ENCODE results near the gene DNASE1L1.
A peak's percentile ranks its signal among the peaks of the same experiment; 100 is the strongest.
"Not testable (repeated sequence)": the region's sequence is repeated elsewhere in the genome, so short reads cannot be mapped to it uniquely, and the experiment has no call there.

The DNASE1L1 gene

DNA sequence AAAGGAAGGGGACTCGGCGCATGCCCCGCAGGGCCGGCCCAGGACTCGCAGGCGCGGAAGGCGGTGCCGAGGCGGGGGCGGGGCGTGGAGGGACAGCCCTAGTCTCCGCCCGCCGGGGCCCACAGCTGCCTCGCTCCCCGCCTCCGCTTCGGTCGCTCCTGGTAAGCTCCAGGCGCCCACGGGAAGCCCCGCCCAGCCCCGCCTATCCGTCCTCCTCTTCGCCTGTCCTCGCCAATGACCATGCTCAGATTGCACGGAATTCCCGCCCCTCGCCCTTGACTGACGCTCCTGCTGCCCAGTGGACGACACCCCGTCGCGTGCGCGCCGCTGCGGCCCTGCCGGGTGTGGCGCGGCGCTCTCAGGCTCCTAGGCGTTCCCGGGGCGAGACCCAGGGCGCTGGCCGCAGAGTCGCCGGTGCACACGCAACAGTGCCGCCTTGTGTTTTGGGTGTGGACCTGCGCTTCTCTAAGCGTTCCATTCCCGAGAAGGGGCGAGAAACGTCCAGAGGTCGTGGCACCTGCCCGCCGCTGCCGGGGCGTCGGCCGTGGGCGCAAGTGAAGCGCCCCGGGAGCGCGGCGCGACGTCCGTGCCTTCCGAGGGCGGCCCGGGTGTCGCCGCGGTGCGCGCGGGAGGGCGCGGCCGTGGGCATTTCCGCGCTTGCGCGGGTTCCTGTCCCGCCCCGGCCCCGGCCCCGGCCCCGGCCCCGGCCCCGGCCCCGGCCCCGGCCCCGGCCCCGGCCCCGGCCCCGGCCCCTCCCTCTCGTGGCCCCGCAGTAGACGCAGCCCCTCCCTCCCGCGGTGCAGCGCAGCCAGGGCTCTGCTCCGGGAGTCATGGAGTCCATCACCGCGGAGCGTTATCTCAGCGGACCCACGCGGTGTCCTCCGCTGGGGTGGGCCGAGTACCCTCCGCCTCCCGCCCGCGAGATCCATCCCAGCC, 19.0 kb downstream of the DNASE1L1 start:
- not testable (repeated sequence) for H3K9me3 ChIP-seq (ENCODE audit: control insufficient read depth in 1 of 2, low read length in 2 of 2); H3K27me3 ChIP-seq (ENCODE audit: low read depth, low read length); H3K27ac ChIP-seq (ENCODE audit: low read length); H3K4me1 ChIP-seq (ENCODE audit: control insufficient read depth in 1 of 2, insufficient read depth in 2 of 2, low read length in 2 of 2); H3K36me3 ChIP-seq (ENCODE audit: control insufficient read depth in 1 of 2, insufficient read depth in 2 of 2, low read length in 2 of 2); H3K4me3 ChIP-seq (ENCODE audit: low read depth in 1 of 2, low read length in 2 of 2)

DNA sequence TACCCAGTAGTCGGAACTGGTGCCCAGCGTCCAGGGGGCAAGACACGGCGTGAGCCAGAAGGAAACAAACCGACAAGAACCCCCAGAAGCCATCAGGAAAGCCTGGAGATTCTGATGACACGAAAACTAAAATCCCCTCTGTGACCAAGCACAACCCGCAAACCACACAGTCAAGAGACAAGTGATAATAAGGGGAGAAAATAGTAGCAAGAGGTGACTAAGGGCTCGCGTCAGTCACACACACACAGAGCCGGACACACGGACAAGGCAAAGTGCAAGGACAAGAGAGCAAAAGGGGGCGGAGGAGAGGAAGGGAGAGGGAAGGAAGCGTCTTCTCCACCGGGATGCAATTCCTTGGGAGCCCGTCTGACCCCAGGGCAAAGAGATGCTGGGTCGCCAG, 20.4 kb downstream of the DNASE1L1 start:
- H3K4me3 ChIP-seq (ENCODE audit: low read depth in 1 of 2, low read length in 2 of 2); H3K4me1 ChIP-seq (ENCODE audit: control insufficient read depth in 1 of 2, insufficient read depth in 2 of 2, low read length in 2 of 2); H3K36me3 ChIP-seq (ENCODE audit: control insufficient read depth in 1 of 2, insufficient read depth in 2 of 2, low read length in 2 of 2); H3K9me3 ChIP-seq (ENCODE audit: control insufficient read depth in 1 of 2, low read length in 2 of 2); H3K27me3 ChIP-seq (ENCODE audit: low read depth, low read length); H3K27ac ChIP-seq (ENCODE audit: low read length): not testable (repeated sequence)

DNA sequence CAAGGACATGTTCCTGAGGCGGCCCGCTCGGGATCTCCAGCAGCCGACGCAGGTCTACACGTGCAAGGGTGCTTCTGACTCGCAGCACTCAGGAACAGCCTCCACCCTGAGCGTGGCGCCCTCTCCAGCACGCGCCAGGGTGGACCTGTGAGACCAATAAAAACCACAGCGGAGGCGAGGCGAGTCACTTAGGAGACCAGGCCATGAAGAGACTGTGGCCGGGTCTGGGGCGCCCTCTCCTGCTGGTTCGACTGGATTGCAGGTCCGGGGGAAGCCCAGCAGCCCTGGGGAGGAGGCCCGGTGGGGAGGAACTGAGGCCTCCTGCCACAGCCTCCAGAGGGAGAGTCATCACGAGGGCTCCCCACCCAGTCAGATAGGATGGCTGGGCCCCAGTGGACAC, 21.0 kb downstream of the DNASE1L1 start:
- not testable (repeated sequence) for H3K27ac ChIP-seq (ENCODE audit: low read length); H3K36me3 ChIP-seq (ENCODE audit: control insufficient read depth in 1 of 2, insufficient read depth in 2 of 2, low read length in 2 of 2); H3K9me3 ChIP-seq (ENCODE audit: control insufficient read depth in 1 of 2, low read length in 2 of 2); H3K4me3 ChIP-seq (ENCODE audit: low read depth in 1 of 2, low read length in 2 of 2); H3K4me1 ChIP-seq (ENCODE audit: control insufficient read depth in 1 of 2, insufficient read depth in 2 of 2, low read length in 2 of 2); H3K27me3 ChIP-seq (ENCODE audit: low read depth, low read length)

- Histone ChIP-seq H3K27me3 (ENCODE audit: low read depth, low read length) (no peaks in the 10 kb centered on the region), H3K9me3 (ENCODE audit: control insufficient read depth in 1 of 2, low read length in 2 of 2) (no peaks in the 10 kb centered on the region), H3K27ac (ENCODE audit: low read length) (no peak overlapping the region), H3K36me3 (ENCODE audit: control insufficient read depth in 1 of 2, insufficient read depth in 2 of 2, low read length in 2 of 2) (no peaks in the 10 kb centered on the region), H3K4me1 (ENCODE audit: control insufficient read depth in 1 of 2, insufficient read depth in 2 of 2, low read length in 2 of 2) (peaks cover 4 to 19% of the 10 kb centered on the region in 2 donors), H3K4me3 (ENCODE audit: low read depth in 1 of 2, low read length in 2 of 2) (no peak overlapping the region)
Measured at GRCh38 chrX:154384284-154384892, 24.7 kb downstream of the DNASE1L1 start.

DNA sequence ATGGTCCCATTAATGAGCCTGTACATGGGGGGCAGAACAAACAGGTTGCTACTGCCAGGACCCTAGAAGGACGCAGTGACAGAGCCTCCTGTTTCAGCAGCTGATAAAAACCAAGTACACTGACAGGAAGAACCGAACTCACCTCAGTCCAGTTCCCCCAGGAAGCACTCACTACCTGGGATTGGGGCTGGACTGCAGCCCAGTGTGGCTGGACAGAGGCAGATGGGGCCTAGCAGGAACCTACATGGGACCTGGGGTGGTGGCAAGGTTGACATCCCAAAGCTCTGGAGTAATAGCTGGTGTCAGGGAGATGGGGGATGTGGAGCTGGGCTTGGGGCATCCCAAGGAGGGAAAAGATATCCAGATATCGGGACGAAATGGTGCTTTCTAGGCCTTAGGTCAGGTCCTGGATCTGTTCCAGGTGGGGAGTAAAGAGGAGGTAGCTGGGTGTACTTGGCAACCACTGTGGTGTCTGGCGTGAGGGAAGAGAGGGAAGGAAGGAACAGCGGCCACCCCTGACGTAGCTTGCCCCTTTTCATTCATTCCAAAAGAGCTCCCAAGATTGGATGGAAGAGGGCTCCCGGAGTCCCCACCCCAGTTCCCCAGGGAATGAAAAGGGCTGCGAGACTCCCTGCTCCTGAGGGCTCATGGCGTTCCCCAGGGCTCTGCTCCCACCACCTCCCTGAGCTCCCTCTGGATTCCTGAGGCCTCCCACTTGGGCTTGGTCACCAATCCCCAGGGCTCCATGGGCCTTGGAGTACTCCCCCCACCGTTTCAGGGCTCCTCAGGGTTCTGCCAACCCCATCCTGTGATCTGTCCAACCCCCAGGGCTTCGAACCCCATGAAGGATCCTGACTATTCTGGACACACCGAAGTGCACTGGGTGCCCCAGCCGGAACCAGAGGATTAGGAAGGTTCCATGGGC, 25.4 kb downstream of the DNASE1L1 start:
- no peak overlapping the region for H3K4me3 ChIP-seq (ENCODE audit: low read depth in 1 of 2, low read length in 2 of 2)
- H3K27ac ChIP-seq (ENCODE audit: low read length), result no peak overlapping the region
- H3K9me3 ChIP-seq (ENCODE audit: control insufficient read depth in 1 of 2, low read length in 2 of 2), result no peaks in the 10 kb centered on the region
- peaks cover 4 to 19% of the 10 kb centered on the region in 2 donors for H3K4me1 ChIP-seq (ENCODE audit: control insufficient read depth in 1 of 2, insufficient read depth in 2 of 2, low read length in 2 of 2)
- no peaks in the 10 kb centered on the region for H3K27me3 ChIP-seq (ENCODE audit: low read depth, low read length)
- no peaks in the 10 kb centered on the region for H3K36me3 ChIP-seq (ENCODE audit: control insufficient read depth in 1 of 2, insufficient read depth in 2 of 2, low read length in 2 of 2)

DNA sequence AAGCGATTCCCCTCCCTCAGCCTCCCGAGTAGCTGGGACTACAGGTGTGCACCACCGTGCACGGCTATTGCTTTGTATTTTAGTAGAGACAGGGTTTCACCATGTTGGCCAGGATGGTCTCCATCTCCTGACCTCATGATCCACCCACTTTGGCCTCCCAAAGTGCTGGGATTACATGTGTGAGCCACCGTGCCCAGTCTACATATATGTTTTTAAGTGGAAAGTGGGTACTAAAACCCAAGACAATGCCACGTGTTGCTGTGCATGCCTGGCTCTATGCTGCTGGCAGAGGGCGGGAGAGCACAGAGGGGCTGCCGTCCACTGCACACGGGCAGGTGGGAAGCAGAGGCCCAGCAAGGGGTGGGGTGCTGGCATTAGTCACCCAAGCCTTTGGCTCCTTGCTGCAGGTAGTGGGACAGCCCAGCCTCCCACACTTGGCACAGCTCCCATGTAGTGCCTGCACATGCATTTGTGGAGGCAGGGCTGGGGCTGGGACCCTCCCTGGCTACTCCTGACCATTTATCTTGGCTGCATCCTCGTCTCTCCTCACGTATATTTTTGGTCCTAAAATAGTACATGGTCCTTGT, 26.5 kb downstream of the DNASE1L1 start:
- H3K4me3 ChIP-seq (ENCODE audit: low read depth in 1 of 2, low read length in 2 of 2), result no peak overlapping the region
- peaks cover 4 to 19% of the 10 kb centered on the region in 2 donors for H3K4me1 ChIP-seq (ENCODE audit: control insufficient read depth in 1 of 2, insufficient read depth in 2 of 2, low read length in 2 of 2)
- H3K36me3 ChIP-seq (ENCODE audit: control insufficient read depth in 1 of 2, insufficient read depth in 2 of 2, low read length in 2 of 2), result no peaks in the 10 kb centered on the region
- no peak overlapping the region for H3K27ac ChIP-seq (ENCODE audit: low read length)
- H3K9me3 ChIP-seq (ENCODE audit: control insufficient read depth in 1 of 2, low read length in 2 of 2), result no peaks in the 10 kb centered on the region
- H3K27me3 ChIP-seq (ENCODE audit: low read depth, low read length), result no peaks in the 10 kb centered on the region

GRCh38 chrX:154381271-154381670, 27.8 kb downstream of the DNASE1L1 start:
- H3K36me3 ChIP-seq (ENCODE audit: control insufficient read depth in 1 of 2, insufficient read depth in 2 of 2, low read length in 2 of 2), result no peaks in the 10 kb centered on the region
- peaks cover 4 to 22% of the 10 kb centered on the region in 2 donors for H3K4me1 ChIP-seq (ENCODE audit: control insufficient read depth in 1 of 2, insufficient read depth in 2 of 2, low read length in 2 of 2)

GRCh38 chrX:154380787-154381186, 28.3 kb downstream of the DNASE1L1 start:
- H3K4me3 ChIP-seq (ENCODE audit: low read depth in 1 of 2, low read length in 2 of 2), result peak overlapping the region in 1 of 2 donors; percentile 68
- peak overlapping the region; percentile 89 for H3K27ac ChIP-seq (ENCODE audit: low read length)
- H3K4me1 ChIP-seq (ENCODE audit: control insufficient read depth in 1 of 2, insufficient read depth in 2 of 2, low read length in 2 of 2), result peaks cover 4 to 22% of the 10 kb centered on the region in 2 donors
- H3K36me3 ChIP-seq (ENCODE audit: control insufficient read depth in 1 of 2, insufficient read depth in 2 of 2, low read length in 2 of 2), result no peaks in the 10 kb centered on the region
- H3K9me3 ChIP-seq (ENCODE audit: control insufficient read depth in 1 of 2, low read length in 2 of 2), result no peaks in the 10 kb centered on the region
- H3K27me3 ChIP-seq (ENCODE audit: low read depth, low read length), result no peaks in the 10 kb centered on the region

More at GRCh38 chrX:154381271-154381670, 27.8 kb downstream of the DNASE1L1 start:
- H3K27me3 ChIP-seq (ENCODE audit: low read depth, low read length), result no peaks in the 10 kb centered on the region
- no peak overlapping the region for H3K27ac ChIP-seq (ENCODE audit: low read length)
- H3K4me3 ChIP-seq (ENCODE audit: low read depth in 1 of 2, low read length in 2 of 2), result no peak overlapping the region
- no peaks in the 10 kb centered on the region for H3K9me3 ChIP-seq (ENCODE audit: control insufficient read depth in 1 of 2, low read length in 2 of 2)

GRCh38 chrX:154380153-154380552, 28.9 kb downstream of the DNASE1L1 start:
- no peaks in the 10 kb centered on the region for H3K27me3 ChIP-seq (ENCODE audit: low read depth, low read length)
- peak overlapping the region; percentile 89 for H3K27ac ChIP-seq (ENCODE audit: low read length)
- no peaks in the 10 kb centered on the region for H3K9me3 ChIP-seq (ENCODE audit: control insufficient read depth in 1 of 2, low read length in 2 of 2)
- no peaks in the 10 kb centered on the region for H3K36me3 ChIP-seq (ENCODE audit: control insufficient read depth in 1 of 2, insufficient read depth in 2 of 2, low read length in 2 of 2)
- H3K4me3 ChIP-seq (ENCODE audit: low read depth in 1 of 2, low read length in 2 of 2), result peak overlapping the region; percentile 57 to 68
- H3K4me1 ChIP-seq (ENCODE audit: control insufficient read depth in 1 of 2, insufficient read depth in 2 of 2, low read length in 2 of 2), result peaks cover 4 to 22% of the 10 kb centered on the region in 2 donors

DNA sequence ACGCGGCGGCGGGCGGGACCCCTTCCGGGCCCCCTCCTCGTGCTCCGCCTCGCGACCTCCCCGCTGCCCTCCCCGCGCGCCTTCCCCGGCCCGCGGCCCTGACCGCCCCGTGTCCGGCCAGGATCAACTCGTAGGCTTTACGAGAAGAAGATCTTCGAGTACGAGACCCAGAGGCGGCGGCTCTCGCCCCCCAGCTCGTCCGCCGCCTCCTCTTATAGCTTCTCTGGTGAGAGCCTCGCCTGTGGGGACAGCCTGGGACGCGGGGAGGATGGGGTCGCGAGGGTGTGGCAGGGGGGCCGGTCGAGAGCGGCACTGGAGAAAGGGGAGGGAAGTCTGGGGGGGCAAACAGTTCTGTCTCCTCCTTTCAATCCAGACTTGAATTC, 29.5 kb downstream of the DNASE1L1 start:
- Histone ChIP-seq H3K36me3 (ENCODE audit: control insufficient read depth in 1 of 2, insufficient read depth in 2 of 2, low read length in 2 of 2) (no peaks in the 10 kb centered on the region), H3K4me1 (ENCODE audit: control insufficient read depth in 1 of 2, insufficient read depth in 2 of 2, low read length in 2 of 2) (peaks cover 4 to 22% of the 10 kb centered on the region in 2 donors), H3K9me3 (ENCODE audit: control insufficient read depth in 1 of 2, low read length in 2 of 2) (no peaks in the 10 kb centered on the region), H3K27ac (ENCODE audit: low read length) (peak overlapping the region; percentile 89), H3K27me3 (ENCODE audit: low read depth, low read length) (no peaks in the 10 kb centered on the region), H3K4me3 (ENCODE audit: low read depth in 1 of 2, low read length in 2 of 2) (peak overlapping the region; percentile 57 to 68)
